Measurements from ENCODE around the gene TICRR.
A peak's percentile ranks its signal among the peaks of the same experiment; 100 is the strongest.

The TICRR gene

DNA sequence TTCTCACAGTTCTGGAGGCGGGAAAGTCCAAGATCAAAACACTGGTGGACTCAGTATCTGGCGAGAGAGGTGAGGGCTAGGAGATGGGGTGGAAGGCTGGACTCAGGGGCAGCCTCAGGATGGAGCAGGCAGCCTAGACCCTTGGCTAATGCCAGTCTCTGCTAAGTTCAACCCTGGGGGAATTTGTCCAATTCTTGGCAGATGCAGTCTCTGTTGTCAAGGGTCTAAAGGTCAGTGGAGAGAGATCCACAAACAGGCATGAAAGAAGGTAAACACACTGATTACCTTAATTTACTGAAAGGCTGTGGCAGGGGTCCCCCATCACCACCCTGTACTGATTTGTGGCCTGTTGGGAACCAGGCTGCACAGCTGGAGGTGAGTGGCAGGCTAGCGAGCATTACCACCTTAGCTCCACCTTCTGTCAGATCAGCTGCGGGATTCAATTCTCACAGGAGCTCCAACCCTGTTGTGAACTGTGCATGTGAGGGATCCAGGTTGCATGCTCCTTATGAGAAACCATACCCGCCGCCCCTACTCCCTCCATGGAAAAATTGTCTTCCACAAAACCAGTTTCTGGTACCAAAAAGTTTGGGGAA is 46.4 kb upstream of the TICRR start:
- Histone ChIP-seq H3K4ac (ENCODE audit: low read depth, low read length) (no peak overlapping the region), H3K79me2 (ENCODE audit: control insufficient read depth, insufficient read depth, low read length, poor library complexity) (no peaks in the 10 kb centered on the region), H3K4me1 (ENCODE audit: control insufficient read depth in 1 of 2, insufficient read depth in 2 of 2, low read length in 2 of 2) (peaks cover 0 to 4% of the 10 kb centered on the region in 2 experiments), H2BK12ac (ENCODE audit: low read length) (no peak overlapping the region), H2BK120ac (ENCODE audit: insufficient read depth, low read length, poor library complexity) (no peak overlapping the region), H3K4me3 (ENCODE audit: low read depth, low read length) (no peak overlapping the region), H3K9me3 (ENCODE audit: insufficient read depth, low read depth, low read length) (no peaks in the 10 kb centered on the region), H4K91ac (ENCODE audit: low read depth, low read length) (no peak overlapping the region), H3K9ac (ENCODE audit: low read length) (no peak overlapping the region), H3K14ac (ENCODE audit: low read length) (no peak overlapping the region), H3K27ac (ENCODE audit: low read depth, low read length) (no peak overlapping the region), H3K23ac (ENCODE audit: low read length) (no peak overlapping the region), H3K18ac (ENCODE audit: low read length) (no peak overlapping the region), H4K8ac (ENCODE audit: low read depth, low read length) (no peak overlapping the region), H3K79me1 (ENCODE audit: low read length) (no peaks in the 10 kb centered on the region), H3K36me3 (ENCODE audit: control insufficient read depth in 1 of 2, insufficient read depth in 2 of 2, low read length in 2 of 2) (no peaks in the 10 kb centered on the region), H3K4me2 (ENCODE audit: low read length) (no peak overlapping the region), H2AK5ac (ENCODE audit: low read length) (no peak overlapping the region), H2BK5ac (ENCODE audit: low read depth, low read length, poor library complexity) (no peak overlapping the region), H2AFZ (ENCODE audit: insufficient read depth, low read length, poor library complexity) (no peak overlapping the region), H3K27me3 (ENCODE audit: insufficient read depth, low read length) (no peaks in the 10 kb centered on the region), H4K12ac (ENCODE audit: low read depth, low read length) (no peak overlapping the region)
- no peak for DNase-seq
- WGBS (ENCODE audit: extremely low coverage, insufficient coverage, insufficient read length), result no CpG with 5 or more reads among the region's 6 CpGs

DNA sequence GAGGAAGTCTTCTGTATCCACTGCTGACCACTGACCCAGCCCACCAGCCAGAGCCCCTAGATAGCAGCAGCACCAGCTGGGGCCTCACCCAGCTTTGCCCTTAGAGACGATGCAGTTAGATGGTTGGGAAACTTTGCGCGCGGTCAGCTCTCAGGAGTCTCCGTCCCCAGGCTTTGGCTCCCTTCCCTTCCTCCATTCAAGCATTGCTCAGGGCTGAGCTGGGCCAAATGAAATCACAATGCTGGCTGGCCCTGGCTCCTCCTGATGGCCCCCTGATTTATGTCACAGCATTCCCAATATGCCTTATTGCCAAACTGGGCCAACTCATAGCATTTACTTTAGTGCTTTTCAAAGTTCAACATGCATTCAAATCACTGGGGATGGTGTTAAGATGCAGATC is 44.3 kb upstream of the TICRR start:
- no peak for DNase-seq
- no peak overlapping the region for H2AK5ac ChIP-seq (ENCODE audit: low read length)
- H3K18ac ChIP-seq (ENCODE audit: low read length), result no peak overlapping the region
- no peak overlapping the region for H2BK120ac ChIP-seq (ENCODE audit: insufficient read depth, low read length, poor library complexity)
- H3K23ac ChIP-seq (ENCODE audit: low read length), result no peak overlapping the region
- no peaks in the 10 kb centered on the region for H3K27me3 ChIP-seq (ENCODE audit: insufficient read depth, low read length)
- no peaks in the 10 kb centered on the region for H3K79me1 ChIP-seq (ENCODE audit: low read length)
- H3K4me1 ChIP-seq (ENCODE audit: control insufficient read depth in 1 of 2, insufficient read depth in 2 of 2, low read length in 2 of 2), result peaks cover 0 to 4% of the 10 kb centered on the region in 2 experiments
- no peak overlapping the region for H3K27ac ChIP-seq (ENCODE audit: low read depth, low read length)
- WGBS (ENCODE audit: extremely low coverage, insufficient coverage, insufficient read length), result no CpG with 5 or more reads among the region's 5 CpGs
- H3K9ac ChIP-seq (ENCODE audit: low read length), result no peak overlapping the region
- no peak overlapping the region for H3K4me3 ChIP-seq (ENCODE audit: low read depth, low read length)
- no peaks in the 10 kb centered on the region for H3K79me2 ChIP-seq (ENCODE audit: control insufficient read depth, insufficient read depth, low read length, poor library complexity)
- H2AFZ ChIP-seq (ENCODE audit: insufficient read depth, low read length, poor library complexity), result no peak overlapping the region
- no peak overlapping the region for H3K14ac ChIP-seq (ENCODE audit: low read length)
- no peak overlapping the region for H4K91ac ChIP-seq (ENCODE audit: low read depth, low read length)
- no peak overlapping the region for H2BK12ac ChIP-seq (ENCODE audit: low read length)
- H4K12ac ChIP-seq (ENCODE audit: low read depth, low read length), result no peak overlapping the region
- no peak overlapping the region for H4K8ac ChIP-seq (ENCODE audit: low read depth, low read length)
- H3K9me3 ChIP-seq (ENCODE audit: insufficient read depth, low read depth, low read length), result no peaks in the 10 kb centered on the region
- H3K36me3 ChIP-seq (ENCODE audit: control insufficient read depth in 1 of 2, insufficient read depth in 2 of 2, low read length in 2 of 2), result no peaks in the 10 kb centered on the region
- no peak overlapping the region for H3K4me2 ChIP-seq (ENCODE audit: low read length)
- H2BK5ac ChIP-seq (ENCODE audit: low read depth, low read length, poor library complexity), result no peak overlapping the region
- no peak overlapping the region for H3K4ac ChIP-seq (ENCODE audit: low read depth, low read length)

DNA sequence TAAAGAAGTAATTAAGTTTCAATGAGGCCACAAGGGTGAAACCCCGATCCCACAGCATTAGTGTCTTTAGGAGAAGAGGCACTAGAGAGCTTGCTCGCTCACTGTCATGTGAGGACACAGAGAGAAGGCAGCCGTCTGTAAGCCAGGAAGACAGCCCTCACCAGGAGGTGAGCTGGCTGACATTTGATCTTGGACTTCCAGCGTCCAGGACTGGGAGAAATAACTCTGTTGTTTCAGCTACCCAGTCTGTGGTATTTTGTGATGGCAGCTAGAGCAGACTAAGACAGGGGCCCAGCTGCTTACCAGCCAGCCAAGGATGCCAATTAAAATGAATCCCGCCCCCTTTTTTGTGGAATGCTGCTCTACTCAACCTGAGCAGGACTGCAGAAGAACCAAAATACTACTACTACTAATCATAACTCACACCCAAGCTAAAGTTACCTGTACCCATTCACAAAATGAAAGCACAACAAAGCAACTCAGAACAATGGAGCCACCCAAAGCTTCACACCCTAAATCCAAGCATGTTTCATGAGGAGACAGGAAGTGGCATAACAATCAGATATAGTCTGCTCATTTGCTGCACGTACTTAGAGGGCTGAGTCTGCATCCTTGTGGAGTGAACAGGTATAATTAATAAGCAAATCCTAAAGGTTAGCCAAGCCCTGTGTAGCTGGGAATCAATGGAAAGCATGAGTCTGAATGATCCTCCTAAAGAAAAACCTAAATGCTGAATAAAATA is 43.3 kb upstream of the TICRR start:
- H3K4me1 ChIP-seq (ENCODE audit: control insufficient read depth in 1 of 2, insufficient read depth in 2 of 2, low read length in 2 of 2), result peaks cover 0 to 4% of the 10 kb centered on the region in 2 experiments
- H3K23ac ChIP-seq (ENCODE audit: low read length), result no peak overlapping the region
- no peak overlapping the region for H3K4me3 ChIP-seq (ENCODE audit: low read depth, low read length)
- H4K12ac ChIP-seq (ENCODE audit: low read depth, low read length), result no peak overlapping the region
- H3K9ac ChIP-seq (ENCODE audit: low read length), result no peak overlapping the region
- H3K4me2 ChIP-seq (ENCODE audit: low read length), result no peak overlapping the region
- no peaks in the 10 kb centered on the region for H3K79me1 ChIP-seq (ENCODE audit: low read length)
- H3K79me2 ChIP-seq (ENCODE audit: control insufficient read depth, insufficient read depth, low read length, poor library complexity), result no peaks in the 10 kb centered on the region
- no peak overlapping the region for H3K4ac ChIP-seq (ENCODE audit: low read depth, low read length)
- WGBS (ENCODE audit: extremely low coverage, insufficient coverage, insufficient read length), result no CpG with 5 or more reads among the region's 6 CpGs
- no peak overlapping the region for H3K14ac ChIP-seq (ENCODE audit: low read length)
- no peak overlapping the region for H4K91ac ChIP-seq (ENCODE audit: low read depth, low read length)
- no peak overlapping the region for H2BK12ac ChIP-seq (ENCODE audit: low read length)
- no peak overlapping the region for H3K27ac ChIP-seq (ENCODE audit: low read depth, low read length)
- DNase-seq, result no peak
- no peak overlapping the region for H2BK5ac ChIP-seq (ENCODE audit: low read depth, low read length, poor library complexity)
- H2BK120ac ChIP-seq (ENCODE audit: insufficient read depth, low read length, poor library complexity), result no peak overlapping the region
- no peak overlapping the region for H2AFZ ChIP-seq (ENCODE audit: insufficient read depth, low read length, poor library complexity)
- no peaks in the 10 kb centered on the region for H3K27me3 ChIP-seq (ENCODE audit: insufficient read depth, low read length)
- H3K9me3 ChIP-seq (ENCODE audit: insufficient read depth, low read depth, low read length), result no peaks in the 10 kb centered on the region
- H3K36me3 ChIP-seq (ENCODE audit: control insufficient read depth in 1 of 2, insufficient read depth in 2 of 2, low read length in 2 of 2), result no peaks in the 10 kb centered on the region
- H3K18ac ChIP-seq (ENCODE audit: low read length), result no peak overlapping the region
- no peak overlapping the region for H2AK5ac ChIP-seq (ENCODE audit: low read length)
- H4K8ac ChIP-seq (ENCODE audit: low read depth, low read length), result no peak overlapping the region

DNA sequence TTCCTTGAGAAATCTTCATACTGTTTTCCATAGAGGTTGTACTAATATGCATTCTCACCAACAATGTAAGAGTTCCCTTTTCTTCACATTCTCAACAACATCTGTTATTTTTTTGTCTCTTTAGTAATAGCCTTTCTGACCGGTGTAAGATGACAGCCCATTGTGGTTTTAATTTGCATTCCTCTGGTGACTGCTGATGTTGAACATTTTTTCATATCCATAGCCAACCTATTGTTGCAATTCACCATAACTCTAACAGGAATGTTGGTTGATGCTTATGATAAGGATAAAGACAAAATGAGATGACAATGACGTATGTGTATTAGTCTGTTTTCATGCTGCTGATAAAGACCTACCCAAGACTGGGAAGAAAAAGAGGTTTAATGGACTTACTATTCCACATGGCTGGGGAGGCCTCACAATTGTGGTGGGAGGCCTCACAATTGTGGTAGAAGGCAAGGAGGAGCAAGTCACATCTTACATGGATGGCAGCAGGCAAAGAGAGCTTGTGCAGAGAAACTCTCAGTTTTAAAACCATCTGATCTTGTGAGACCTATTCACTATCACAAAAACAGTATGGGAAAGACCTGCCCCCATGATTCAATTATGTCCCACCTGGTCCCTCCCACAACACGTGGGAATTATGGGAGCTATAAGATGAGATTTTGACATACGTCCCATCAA is 41.3 kb upstream of the TICRR start:
- H3K14ac ChIP-seq (ENCODE audit: low read length), result no peak overlapping the region
- H2AK5ac ChIP-seq (ENCODE audit: low read length), result no peak overlapping the region
- H3K9me3 ChIP-seq (ENCODE audit: insufficient read depth, low read depth, low read length), result peaks cover 3% of the 10 kb centered on the region
- no peak overlapping the region for H3K9ac ChIP-seq (ENCODE audit: low read length)
- no peak overlapping the region for H4K8ac ChIP-seq (ENCODE audit: low read depth, low read length)
- no peak overlapping the region for H3K4me2 ChIP-seq (ENCODE audit: low read length)
- H4K91ac ChIP-seq (ENCODE audit: low read depth, low read length), result no peak overlapping the region
- H3K79me2 ChIP-seq (ENCODE audit: control insufficient read depth, insufficient read depth, low read length, poor library complexity), result no peaks in the 10 kb centered on the region
- H2BK5ac ChIP-seq (ENCODE audit: low read depth, low read length, poor library complexity), result no peak overlapping the region
- H3K79me1 ChIP-seq (ENCODE audit: low read length), result no peaks in the 10 kb centered on the region
- no peaks in the 10 kb centered on the region for H3K36me3 ChIP-seq (ENCODE audit: control insufficient read depth in 1 of 2, insufficient read depth in 2 of 2, low read length in 2 of 2)
- H3K27me3 ChIP-seq (ENCODE audit: insufficient read depth, low read length), result no peaks in the 10 kb centered on the region
- no peak overlapping the region for H2BK12ac ChIP-seq (ENCODE audit: low read length)
- no peak overlapping the region for H3K4me3 ChIP-seq (ENCODE audit: low read depth, low read length)
- WGBS (ENCODE audit: extremely low coverage, insufficient coverage, insufficient read length), result no CpG with 5 or more reads among the region's 4 CpGs
- H3K23ac ChIP-seq (ENCODE audit: low read length), result no peak overlapping the region
- H2BK120ac ChIP-seq (ENCODE audit: insufficient read depth, low read length, poor library complexity), result no peak overlapping the region
- peaks cover 0 to 4% of the 10 kb centered on the region in 2 experiments for H3K4me1 ChIP-seq (ENCODE audit: control insufficient read depth in 1 of 2, insufficient read depth in 2 of 2, low read length in 2 of 2)
- no peak overlapping the region for H3K4ac ChIP-seq (ENCODE audit: low read depth, low read length)
- DNase-seq, result peak in 1 of 2 donors; percentile 29
- no peak overlapping the region for H3K18ac ChIP-seq (ENCODE audit: low read length)
- H3K27ac ChIP-seq (ENCODE audit: low read depth, low read length), result no peak overlapping the region
- H2AFZ ChIP-seq (ENCODE audit: insufficient read depth, low read length, poor library complexity), result no peak overlapping the region
- H4K12ac ChIP-seq (ENCODE audit: low read depth, low read length), result no peak overlapping the region

Data from trophoblast cell (in vitro differentiated cells and primary cell).